ENCODE results near the gene MYL5.
A peak's percentile ranks its signal among the peaks of the same experiment; 100 is the strongest.
"Not testable (repeated sequence)": the region's sequence is repeated elsewhere in the genome, so short reads cannot be mapped to it uniquely, and the experiment has no call there.

The MYL5 gene

DNA sequence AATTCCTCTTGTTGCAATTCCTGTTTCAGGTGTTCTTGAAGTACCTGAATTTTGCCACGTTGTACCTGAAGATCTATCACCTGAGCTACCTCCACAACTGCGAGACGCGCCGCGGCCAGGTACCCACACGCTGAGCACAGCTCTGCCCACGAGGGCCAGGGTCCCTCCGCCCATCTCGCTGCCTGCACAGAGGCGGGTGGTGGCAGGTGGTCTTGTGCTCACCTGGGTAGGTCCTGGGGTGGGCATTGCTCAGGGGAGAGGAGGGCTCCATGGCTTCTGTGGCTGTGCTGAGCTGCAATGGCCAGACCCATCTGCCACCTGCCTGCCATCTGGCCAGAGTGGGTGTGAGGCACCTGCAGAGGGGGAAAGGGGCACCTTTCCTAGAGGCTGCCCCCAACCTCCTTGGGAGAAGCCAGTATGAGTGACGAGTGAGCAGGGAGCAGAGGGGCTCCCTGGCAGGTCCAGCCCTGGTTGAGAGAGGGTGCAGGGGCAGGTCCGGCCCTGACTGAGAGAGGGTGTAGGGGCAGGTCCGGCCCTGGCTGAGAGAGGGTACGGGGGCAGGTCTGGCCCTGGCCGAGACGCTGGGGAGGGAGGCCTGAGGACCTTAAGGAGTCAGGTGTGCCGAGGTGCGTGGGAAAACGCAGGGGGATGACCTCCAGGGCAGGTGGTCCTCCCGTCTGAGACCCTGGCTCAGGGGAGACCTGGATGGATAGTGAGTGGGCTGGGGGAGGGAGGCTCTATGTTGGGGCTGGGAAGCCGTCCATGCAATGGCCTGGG is 38.3 kb upstream of the MYL5 start:
- no peak for DNase-seq (ENCODE audit: low read depth in 2 of 3, low spot score in 1 of 3)

DNA sequence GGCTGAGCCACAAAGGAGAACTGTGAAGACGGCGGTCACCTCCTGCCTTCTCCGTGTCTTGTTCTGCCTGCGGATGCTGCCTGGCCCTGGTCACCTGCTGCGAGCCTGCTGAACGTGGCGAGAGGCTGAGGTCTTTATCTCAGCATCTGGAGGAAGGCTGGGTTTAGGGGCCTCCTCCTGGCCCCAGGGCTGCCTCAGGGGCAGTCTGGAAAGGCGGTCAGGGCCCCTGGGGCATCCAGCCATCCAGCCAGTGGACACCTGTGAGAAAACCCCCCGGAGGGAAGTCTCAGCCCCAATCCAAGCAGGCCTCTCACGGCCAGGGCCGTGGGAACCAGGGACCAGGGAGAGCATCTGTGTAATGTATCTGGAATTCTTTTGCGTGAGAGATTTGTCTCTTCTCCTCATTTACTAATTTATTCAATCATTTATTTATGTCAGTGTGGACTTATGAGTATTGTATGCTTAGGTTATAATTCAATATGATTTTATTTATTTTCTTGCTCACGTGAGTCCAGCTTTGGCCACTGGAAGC is 37.6 kb upstream of the MYL5 start:
- no peak for DNase-seq (ENCODE audit: low read depth in 2 of 3, low spot score in 1 of 3)

DNA sequence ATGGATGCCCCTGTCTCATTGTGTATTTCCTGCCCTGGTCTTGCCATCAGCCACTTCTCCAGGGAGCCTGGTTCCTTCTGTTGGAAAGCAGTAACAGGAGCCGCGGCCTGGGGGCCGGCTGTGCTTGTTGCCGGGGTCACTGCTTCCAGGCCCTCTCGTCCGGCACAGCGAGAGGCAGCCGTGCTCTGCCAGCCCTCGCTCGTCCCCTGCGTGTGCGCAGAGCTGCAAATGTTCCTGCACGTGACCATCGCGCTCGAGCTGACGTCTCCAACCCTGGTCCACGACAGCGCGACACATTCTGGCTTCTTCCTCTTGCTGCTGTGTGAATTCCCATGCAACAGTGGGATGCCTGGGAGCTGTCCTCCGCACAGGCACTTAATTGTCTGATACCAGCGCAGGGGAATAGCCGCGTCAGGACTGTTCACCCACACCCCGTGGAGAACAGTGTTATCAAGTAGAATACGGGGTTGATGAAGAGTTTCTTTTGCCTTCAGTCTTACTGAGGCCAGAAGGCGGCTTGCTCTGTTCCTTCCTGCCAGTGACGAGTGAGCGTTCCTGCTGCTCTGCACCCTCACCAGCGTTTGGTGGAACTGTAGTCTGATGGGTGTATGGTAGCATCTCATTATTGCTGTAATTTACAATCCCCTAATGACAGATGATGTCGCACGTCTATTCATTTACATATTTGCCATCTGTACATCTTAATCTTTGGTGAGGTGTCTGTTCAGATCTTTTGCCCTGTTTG is 36.6 kb upstream of the MYL5 start:
- no peak for DNase-seq (ENCODE audit: low read depth in 2 of 3, low spot score in 1 of 3)

- DNase-seq (ENCODE audit: low read depth in 2 of 3, low spot score in 1 of 3) = not testable (repeated sequence)
These were observed 32.0 kb upstream of the MYL5 start for GRCh38 chr4:642366-642765.

DNA sequence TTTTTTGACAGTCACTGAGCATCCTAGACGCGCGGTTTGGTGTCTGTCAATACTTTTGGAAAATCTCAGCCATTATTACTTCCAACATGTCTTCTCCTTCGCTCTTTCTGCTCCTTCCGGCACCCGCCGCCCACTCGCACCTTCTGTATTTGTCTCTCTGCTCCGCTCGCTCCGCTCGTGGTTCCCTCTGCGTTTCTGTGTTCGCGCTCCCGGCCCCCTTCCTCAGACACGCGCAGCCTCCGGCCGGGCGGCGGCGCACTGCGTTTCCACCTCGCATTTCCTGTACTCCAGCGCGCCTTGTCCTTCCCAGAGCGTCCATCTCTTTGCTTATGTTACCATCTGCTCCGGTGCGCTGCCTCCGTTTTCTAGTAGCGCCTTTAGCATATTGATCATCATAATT is 27.9 kb upstream of the MYL5 start:
- peak; percentile 8 to 15 (median 12) for DNase-seq (ENCODE audit: low read depth in 2 of 3, low spot score in 1 of 3)

DNA sequence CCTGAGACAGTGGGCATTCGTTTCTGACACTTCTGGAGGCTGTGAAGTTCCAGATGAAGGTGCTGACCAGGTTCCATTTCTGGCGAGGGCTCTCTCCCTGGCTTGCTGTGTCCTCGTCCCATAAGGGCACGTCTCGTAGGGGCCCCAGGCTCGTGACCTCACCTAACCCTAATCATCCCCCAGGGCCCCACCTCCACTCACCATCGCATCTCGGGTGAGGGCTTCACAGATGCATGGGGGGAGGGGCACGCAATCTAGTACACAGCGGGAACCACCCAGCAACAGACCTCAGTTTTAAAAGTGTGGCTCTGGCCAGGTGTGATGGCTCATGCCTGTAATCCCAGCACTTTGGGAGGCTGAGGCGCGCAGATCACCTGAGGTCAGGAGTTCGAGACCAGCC is 26.9 kb upstream of the MYL5 start:
- no peak for DNase-seq (ENCODE audit: low read depth in 2 of 3, low spot score in 1 of 3)

GRCh38 chr4:648579-649292 is 25.6 kb upstream of the MYL5 start:
- no peak for DNase-seq (ENCODE audit: low read depth in 2 of 3, low spot score in 1 of 3)

DNA sequence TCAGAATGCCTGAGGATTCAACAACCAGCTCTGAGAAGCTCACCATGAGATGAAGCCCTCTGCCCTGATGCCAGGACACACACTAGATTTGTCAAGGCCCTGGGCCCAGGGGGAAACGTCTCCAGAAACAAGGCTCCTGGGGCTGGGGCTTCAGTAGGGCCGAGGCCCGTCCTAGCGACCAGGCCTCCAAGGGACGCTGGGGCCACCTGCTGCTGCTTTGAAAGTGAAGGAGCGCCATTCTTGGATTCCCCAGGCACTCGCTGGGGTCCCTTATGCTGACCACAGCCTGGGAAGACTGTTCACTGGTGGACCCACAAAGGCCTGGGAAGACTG is 25.1 kb upstream of the MYL5 start:
- DNase-seq (ENCODE audit: low read depth in 2 of 3, low spot score in 1 of 3) = no peak

DNA sequence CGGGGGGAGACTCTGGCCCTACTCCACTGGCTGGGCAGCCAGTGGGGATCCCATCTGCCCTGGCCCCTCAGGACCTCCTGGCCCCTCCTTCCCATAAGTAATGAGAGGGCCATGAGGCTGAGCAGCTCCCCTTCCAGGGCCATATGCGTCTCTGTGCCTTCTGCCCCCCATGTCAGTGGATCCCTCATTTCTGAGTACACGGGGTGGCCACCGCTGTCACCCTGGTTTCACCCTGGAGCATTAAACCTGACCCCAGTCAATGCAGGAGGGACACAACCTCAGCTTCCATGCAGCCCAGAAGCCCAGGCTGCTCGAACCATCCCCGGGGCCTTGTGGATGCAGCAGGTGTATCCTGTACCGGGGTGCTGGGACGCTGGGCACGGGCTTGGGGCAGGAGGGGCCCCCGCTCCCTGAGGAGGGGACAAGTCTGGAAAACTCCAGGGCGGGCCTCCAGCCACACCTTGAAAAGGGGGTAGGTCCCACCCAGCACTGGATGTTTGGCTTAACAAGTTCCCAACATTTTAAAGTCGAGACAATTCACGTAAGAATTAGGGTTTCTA is 24.5 kb upstream of the MYL5 start:
- DNase-seq (ENCODE audit: low read depth in 2 of 3, low spot score in 1 of 3) = no peak

DNA sequence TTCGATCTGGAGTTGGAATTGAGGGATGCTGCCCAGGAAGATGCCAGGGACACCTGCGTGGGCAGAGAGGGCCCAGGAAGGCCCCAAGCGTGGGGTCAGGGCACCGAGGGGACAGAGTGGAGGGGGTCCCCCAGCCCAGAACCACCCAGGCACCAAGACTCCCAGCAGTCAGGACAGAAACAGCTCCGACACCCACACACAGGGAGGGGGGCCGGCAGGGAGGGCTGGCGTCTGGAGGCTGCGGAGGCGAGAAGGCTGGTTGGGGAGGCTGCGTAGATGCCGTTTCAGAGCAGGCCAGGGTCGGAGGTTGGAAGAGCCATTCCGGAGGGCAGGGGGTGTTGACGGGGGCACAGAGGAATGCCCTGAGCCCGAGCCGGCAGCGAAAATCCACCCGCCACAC is 23.9 kb upstream of the MYL5 start:
- no peak for DNase-seq (ENCODE audit: low read depth in 2 of 3, low spot score in 1 of 3)

DNA sequence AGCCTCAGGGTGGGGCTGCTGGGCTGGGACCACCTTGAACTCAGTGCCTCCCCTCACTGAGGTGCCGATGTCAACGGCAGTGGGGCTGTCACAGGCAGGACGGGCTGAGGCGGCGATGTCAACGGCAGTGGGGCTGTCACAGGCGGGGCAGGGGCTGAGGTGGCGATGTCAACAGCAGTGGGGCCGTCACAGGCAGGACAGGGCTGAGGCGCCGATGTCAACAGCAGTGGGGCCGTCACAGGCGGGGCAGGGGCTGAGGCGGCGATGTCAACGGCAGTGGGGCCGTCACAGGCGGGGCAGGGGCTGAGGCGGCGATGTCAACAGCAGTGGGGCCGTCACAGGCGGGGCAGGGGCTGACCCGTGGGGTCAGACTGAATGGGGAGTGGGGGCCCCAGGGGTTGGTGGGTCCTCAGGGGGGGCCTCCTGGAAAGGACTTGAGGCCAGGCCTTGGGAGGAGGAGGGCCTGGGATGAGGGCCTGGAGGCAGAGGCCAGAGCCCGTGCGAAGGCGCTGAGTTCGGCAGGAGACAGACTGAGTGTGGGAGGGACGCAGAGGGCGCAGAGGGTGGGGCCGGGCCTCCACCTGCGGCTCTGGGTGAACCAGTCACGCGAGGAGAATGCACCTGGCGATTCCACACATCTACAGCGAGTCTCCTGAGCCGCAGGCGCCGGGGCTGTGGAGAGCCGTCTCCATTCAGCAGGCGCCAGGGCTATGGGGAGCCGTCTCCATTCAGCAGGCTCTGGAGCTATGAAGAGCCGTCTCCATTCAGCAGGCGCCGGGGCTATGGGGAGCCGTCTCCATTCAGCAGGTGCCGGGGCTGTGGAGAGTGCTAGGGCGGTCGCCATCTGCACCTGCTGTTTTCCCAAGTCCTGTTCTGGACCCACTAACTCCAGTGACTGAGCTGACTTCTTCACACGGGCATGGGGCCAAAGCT is 23.1 kb upstream of the MYL5 start:
- no peak for DNase-seq (ENCODE audit: low read depth in 2 of 3, low spot score in 1 of 3)

GRCh38 chr4:651884-652642 is 22.3 kb upstream of the MYL5 start:
- DNase-seq (ENCODE audit: low read depth in 2 of 3, low spot score in 1 of 3) = no peak

DNA sequence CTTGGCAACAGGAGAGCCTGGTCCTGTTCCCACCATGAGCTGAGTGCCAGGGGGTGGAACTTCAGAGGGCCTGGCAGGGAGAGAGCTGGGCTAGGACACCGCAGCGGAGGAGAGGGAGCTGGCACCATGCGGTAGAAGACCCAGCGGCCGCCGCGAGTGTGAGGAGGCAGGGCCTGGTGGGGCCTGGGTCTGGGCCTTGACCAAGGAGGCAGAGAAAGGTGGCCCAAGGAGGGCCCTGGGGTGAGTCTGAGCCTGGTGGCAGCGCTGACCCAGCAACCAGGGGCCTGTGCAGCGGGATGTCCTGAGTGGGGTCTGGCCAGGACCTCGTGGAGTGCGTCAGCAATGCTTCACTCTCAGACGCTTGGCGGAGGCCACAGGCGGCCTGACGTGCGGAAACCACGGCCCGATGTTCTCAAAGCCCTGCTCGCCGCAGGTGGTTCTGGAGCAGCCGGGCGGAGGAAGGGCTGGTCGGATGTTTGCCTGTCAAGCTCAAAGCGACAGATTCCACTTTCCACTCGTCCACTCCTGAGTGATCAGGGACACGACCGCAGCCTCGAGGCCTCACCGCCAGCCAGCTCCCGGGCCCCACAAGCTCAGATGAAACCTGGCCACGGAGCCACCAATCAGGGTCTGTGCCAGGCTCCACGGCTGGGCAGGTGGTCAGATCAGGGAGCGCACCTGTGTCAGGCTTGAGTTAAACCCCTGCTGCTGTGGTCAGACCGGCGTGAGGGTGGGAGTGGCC is 21.1 kb upstream of the MYL5 start:
- DNase-seq (ENCODE audit: low read depth in 2 of 3, low spot score in 1 of 3) = no peak

GRCh38 chr4:653831-654502 is 20.4 kb upstream of the MYL5 start:
- DNase-seq (ENCODE audit: low read depth in 2 of 3, low spot score in 1 of 3) = no peak

DNA sequence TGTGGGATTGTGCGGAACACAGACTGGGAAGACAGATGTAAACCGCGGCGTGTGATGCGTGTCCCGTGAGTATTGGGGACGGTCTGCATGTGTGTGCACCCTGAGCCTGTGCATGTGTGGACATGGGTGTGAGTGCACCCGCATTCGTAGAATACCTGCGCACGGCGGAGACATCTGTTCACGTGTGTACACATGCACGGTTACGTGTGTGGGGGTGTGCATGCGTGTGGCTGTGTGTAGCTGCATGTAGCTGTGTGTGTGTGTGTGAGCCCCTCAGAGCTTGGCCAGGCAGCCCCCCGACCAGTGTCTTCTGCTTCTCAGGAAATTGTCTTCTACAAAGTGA is 19.9 kb upstream of the MYL5 start:
- DNase-seq (ENCODE audit: low read depth in 2 of 3, low spot score in 1 of 3) = no peak

- DNase-seq (ENCODE audit: low read depth in 2 of 3, low spot score in 1 of 3) = no peak
These were observed 19.4 kb upstream of the MYL5 start for GRCh38 chr4:654871-655463.

DNA sequence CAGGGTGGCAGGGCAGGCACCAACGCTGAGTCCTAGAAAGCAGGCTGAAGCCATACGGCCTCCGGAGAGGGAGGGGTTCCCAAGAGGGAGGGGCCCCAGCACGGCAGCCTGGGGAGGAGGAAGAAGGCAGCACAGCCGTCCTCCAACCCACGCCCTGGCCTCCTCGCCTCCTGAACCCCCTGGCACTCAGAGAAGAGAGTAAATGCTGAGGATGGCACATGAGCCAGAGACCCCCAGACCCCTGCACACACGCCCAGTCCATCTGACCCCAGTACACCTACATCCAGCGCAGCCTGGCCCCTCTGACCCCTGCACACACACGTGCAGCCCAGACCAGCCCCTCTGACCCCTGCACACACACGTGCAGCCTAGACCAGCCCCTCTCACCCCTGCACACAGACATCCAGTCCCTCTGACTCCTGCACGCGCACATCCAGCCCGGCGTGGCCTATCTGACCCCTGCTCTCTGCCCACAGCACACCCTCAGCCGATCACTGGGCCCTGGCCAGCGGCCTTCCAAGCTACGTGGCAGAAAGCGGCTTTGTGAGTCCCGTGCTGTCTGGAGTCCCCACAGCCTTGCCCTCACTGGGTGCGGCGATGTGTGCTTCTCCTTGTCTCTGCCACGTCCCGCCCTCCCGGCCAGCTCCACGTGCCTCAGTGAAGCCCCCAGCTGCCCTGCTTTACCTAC is 18.7 kb upstream of the MYL5 start:
- DNase-seq (ENCODE audit: low read depth in 2 of 3, low spot score in 1 of 3) = no peak

All from stimulated activated CD4-positive, alpha-beta T cell treated with anti-CD3 and anti-CD28 coated beads, Interleukin-12 subunit alpha, Interleukin-12 subunit beta, amount 100 ng/mL, for 48 hours (primary cell).